RCC 7860 (cell line): ENCODE measurements around the gene PCOLCE2.

ENCODE experiments used
- DNase-seq: peaks from one replicate; pipeline ENCODE4 v3.0.0-alpha.2; 2015; ENCODE audit warnings: low spot score
- FAIRE-seq: peaks from 2 replicates; lab custom pipeline; 2012; peaks lifted over from hg19 to GRCh38; lab: Jason Lieb, UNC

Gene PCOLCE2

DNA sequence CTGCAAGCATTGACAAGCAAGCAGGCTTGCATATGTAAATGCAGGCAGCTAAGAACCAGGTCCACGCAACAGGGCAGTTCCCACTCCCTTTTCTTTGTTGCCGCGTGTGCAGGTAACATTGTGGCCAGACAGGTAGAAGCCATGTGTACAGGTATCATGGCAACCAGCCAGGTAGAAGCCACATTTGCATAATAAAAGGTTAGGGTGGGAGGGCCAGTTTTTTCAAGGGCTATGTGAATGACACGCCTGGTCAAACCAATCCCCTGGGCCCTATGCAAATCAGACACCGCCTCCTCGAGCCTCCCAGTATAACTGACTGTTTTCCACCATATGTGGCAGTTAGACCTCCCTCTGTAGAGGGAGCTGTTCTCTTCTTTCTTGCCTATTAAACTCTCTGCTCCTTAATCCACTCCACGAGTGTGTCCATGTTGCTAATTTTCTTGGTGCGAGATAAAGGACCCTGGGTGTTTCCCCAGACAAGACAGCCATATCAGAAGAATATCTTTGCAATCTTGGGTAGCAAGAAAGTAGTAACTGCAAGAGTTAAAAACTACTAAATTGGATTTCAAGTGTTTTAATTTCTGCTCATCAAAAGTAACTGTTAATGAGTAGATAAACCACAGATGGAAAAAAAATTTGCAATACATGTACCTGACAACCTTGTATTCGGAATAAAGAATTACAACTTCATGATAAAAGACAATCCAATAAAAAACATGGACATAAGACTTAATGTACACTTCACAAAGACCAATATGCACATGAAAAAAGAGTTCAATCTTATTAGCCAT is 21.8 kb downstream of the PCOLCE2 start:
- no peak for DNase-seq

DNA sequence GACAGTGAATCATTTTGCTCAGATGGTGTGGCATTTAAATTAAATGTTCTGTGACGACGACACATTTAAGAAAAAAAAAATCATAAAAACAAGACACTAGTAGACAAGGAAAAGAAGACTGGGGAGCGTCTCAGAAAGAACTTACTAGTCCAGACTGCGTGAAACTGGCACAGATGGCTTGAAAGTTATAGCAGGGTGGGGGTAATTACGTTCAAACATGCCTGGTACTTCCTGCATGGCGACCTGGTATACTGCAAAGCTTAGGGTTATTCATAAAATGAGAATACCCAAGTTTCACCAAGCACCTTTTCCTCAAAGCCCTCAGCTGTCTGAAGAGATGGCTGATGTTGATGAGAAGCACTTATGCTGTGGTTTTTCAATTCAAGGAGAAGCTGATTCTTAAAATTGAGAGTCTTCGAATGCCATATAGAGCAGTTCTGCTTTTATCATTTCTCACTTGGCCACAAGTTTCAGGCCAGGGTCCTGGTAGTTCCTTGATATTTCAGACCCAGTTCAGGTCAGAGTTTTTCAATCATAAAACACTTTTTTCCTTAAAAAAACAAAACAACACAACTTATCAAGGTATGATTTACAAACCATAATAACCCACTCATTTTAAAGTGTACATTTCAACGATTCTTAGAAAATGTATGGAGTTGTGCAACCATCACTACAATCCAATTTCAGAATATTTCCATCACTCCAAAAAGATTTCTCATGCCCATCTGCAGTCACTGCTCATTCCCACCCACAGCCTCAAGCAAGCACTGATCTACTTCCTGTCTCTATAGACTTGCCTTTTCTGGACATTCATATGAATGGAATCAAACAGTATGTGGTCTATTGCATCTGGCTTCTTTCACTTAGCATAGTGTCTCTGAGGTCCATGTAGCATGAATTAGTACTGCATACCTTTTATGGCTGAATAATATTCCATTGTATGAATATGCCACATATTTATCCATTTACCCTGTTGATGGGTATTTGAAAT is 24.7 kb downstream of the PCOLCE2 start:
- no peak for FAIRE-seq
- no peak for DNase-seq

More for the DNA sequence above, 21.8 kb downstream of the PCOLCE2 start:
- no peak for FAIRE-seq

DNA sequence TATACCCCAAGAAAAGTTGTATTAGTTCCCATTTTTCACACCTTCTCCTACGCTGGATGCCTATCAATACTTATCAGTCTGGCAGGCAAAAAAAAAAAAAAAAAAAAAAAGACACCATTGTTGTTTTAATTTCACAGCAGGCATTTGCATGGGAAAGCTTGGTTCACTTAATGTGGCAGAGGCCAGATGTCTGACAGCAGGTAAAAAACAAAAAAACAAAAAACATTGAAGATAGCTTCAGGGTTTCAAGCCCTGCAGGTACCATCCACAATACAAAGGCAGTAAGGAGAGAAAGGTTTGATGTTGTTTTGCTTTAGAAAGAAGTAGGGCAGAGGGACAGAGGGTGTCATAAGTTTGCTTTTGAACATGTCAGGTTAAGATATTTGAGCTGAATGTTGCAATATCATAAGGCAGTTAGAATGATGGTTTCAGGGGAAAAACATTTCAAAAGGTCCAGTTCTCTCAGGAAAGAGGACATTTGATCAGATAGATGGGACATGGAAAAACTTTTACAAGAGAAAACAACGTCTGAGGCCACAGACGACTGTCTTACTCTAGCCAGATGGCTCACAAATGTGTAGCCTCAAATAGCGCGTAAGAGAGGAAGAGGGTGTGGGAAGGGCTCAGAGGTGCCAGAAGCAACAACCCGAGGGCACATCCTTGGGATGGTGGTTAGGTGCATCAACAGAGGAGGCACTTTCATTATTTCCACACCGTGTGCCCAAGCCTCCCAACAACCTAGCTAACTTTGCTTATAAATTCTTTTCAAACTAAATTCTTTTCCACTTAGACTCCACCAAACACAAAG is 25.7 kb downstream of the PCOLCE2 start:
- FAIRE-seq (no peak), DNase-seq (no peak)

DNA sequence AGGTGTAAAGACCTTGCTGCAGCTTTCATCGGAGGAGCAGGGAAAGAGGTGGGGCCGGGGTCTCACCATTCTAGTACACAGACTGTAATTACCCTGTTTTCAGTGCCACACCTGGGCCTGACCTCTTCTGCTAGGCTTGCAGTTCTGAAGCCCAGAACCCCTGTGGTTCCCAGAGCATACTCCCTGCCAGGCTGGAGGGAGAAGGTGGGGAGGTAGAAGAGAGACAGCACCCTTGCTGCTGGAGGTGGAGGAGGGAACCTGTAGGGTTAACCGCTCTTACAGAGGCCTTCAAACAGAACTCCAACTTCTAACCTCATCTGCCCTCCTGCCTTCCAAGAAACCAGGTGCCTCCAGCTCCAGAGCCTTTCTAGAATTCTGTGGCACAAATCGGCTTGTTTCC is 27.0 kb downstream of the PCOLCE2 start:
- FAIRE-seq (no peak), DNase-seq (no peak)

DNA sequence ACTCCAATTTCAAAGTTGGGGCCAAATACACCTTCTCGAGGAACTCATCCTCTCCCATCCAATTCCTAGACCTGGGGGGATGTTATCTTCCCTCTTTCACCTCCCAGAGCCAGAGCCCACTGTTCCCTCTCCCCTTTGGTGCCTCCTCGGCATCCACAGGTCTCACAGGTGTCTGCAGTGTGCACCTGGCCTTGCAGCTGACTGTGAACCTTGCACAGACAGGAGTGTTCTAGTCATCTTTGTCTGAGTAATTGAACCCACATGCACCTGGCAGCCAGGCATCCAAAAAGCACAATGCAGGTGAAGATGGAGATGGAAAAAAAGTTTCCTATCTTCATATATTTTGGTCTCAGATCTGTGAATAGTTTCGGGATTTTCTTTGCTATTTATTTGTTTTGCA is 30.8 kb downstream of the PCOLCE2 start:
- no peak for FAIRE-seq
- no peak for DNase-seq

DNA sequence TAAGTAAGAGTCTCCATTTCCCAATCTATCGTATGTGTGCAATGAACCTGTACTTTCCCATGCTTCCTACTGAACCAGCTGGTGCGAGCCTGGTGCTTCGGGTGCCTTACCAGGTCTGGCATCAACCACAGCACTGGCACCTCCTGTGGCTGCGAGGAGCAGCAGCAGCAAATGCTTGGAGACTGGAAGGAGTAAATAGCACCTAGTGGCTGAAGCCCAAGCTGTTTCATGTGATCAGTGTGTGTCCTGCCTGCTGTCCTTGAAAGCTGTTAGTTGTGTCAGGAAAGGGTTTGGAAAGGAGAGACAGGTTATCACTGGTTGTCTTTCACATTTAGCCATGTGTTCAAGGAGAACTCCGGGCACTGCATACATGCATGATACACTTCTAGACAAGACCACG is 31.8 kb downstream of the PCOLCE2 start:
- no peak for FAIRE-seq
- peak; percentile 45 for DNase-seq

DNA sequence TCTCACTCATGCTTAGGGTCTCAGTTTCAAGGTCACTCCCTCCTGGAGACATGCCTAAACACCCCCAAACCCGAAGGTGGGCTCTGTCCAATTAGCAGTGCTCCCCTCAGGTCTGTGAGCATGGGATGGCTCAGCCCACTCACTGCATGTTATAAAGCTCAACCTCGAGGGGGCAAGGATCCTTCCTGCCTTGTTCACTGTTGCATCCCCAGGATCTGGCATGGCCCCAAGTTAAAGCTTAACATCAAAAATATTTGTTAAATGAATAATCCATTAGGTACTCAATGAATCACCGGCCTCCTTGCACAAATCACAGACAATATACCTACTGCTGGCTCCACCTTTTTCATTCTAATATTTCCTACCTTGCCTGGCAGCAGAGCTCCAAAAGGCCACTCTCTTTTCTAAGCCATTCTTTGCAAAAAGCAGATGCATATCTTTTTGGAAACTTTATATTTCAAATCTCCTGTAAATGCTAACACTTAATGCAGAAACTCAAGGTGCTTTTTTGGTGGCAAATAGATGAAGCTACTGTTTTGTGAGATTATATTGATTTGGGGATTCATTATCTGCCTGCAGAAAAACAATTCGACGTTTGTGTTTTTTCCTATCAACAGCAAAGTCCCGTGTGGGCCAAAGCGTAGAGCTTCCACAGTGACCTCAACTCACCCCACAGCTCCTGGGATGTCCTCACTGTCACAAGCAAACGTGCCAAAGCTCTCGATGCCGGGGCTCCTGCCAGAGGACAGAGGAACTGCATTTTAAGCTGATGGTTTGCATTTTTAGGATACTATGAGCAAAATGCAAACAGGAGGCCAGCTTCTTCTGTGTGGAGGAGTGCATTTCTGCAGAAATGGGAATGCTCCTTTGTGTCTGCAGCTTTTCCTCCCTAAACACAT is 35.4 kb downstream of the PCOLCE2 start:
- DNase-seq: peak; percentile 92
- FAIRE-seq: peak; percentile 95

DNA sequence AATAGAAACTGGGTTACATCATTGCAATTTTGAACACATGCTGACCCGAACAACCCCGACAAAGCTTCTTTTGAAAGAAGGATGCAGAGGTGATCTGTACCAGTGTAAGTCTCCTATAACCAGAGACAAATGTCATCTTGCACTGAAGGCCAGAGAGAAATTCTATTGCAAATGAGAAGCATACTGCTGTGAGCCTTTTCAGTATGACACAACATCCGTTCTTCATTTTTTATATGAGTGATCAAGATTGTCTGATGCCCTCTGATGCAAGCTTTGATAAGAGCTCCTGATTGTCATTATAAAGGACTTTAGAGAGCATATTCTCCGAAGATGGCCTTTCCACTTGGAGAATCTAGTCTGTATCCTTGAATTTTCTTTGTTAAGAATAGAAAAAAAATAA is 36.9 kb downstream of the PCOLCE2 start:
- FAIRE-seq (no peak), DNase-seq (peak; percentile 29)

DNA sequence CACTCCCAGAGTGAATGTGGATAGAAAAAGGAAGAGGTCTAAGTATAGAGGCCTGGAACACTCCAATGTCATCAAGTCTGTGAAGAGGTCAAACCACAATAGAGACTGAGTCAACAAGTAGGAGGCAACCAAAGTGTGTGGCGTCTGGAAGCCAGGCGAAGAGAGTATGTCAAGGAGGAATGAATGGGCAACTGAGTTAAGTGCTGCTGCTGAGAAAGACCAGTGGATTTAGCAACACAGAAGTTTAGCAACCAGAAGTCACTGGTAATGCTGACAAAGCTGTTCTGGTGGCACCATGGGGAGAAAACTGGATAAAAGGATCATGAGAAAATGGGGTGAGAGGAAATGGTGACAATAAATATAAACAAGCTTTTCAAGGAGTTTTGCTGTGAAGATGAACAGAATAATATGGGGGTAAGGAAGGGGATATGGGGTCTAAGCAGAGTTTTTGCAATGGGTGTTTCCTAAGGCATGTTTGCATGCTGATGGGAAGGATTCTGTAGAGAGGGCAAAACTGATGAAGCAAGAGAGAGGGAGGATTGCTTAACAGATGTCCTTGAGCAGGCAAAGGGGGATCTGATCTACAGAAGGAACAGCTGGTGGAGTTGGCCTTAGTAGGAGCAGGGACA is 38.4 kb downstream of the PCOLCE2 start:
- FAIRE-seq (peak; percentile 98), DNase-seq (peak; percentile 97)

DNA sequence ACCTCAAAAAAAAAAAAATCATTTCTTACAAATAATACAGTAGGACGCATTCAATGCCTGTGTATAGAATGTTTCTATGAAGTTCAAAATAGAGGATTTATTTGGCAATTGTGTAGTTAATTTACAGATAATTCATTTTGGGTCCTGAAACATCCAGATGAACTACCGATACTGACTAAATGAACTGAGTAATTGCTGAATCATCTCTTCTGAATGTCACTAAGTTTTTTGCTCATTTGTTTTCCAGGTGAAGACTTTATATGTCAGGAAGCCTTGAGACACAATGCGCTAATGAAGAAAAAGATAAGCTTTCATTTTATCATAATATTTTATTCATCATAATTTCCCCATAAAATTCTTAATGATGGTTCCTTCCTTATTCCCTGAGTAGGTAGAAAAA is 39.7 kb downstream of the PCOLCE2 start:
- no peak for DNase-seq
- no peak for FAIRE-seq

DNA sequence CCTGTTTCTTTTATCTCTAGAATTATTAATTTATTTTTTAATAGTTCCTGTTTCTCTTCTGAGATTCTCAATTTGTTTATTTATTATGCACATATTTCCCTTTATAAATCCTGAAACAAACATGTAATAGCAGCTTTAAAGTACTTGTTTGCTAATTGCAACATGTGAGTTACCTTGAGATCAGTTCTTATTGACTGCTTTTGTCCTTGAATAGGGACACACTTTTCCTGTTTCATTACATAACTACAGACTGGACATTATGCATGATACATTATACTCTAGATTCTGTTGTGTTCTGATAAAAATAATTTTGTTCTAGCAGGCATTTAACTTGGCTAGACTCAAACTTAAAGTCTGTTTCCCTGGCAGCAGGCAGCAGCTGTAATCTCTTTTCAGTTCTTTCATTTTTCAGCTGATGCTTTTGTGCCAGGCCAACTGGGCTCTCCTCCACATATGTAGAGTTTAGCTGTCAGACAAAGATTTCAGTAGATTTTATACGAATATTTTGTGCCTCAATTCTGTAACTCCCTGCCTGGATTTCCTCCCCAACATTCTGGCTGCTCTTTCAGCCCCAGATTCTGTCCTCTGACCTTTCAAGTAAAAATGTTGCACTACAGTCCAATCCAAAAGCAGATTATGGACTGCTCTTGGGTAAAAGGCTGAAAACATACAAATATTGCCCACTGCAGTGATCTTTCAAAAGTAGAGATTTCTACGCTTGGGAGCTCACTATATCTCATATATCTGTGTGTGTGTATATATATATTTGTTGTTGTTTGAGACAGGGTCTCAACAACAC is 41.9 kb downstream of the PCOLCE2 start:
- FAIRE-seq (no peak), DNase-seq (no peak)

DNA sequence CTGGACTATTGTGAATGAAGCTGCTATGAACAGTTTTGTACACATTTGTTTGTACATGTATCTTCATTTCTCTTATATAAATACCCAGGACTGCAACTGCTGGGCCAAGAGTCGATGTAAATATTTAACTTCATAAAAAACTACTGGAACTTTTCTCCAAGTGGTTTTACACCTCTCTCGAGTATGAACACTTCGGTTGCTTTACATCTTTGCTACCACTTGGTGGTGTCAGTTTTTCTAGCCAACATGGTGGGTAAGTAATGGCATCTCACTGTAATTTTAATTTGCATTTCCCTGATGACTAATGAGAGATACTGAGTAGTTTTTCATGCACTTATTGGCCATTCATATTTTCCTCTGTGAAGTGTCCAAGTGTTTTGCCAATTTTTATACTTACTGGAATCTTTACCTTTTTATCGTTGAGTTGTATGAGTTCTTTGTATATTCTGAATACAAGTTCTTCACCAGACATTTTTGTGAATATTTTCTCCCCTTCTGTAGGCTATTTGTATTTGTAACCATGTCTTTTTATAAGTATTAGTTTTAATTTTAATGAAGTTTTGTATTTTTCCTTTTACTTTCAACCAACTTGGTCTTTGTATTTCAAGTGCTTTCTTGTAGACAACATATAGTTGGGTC is 44.4 kb downstream of the PCOLCE2 start:
- FAIRE-seq: peak; percentile 77
- DNase-seq: peak; percentile 13

DNA sequence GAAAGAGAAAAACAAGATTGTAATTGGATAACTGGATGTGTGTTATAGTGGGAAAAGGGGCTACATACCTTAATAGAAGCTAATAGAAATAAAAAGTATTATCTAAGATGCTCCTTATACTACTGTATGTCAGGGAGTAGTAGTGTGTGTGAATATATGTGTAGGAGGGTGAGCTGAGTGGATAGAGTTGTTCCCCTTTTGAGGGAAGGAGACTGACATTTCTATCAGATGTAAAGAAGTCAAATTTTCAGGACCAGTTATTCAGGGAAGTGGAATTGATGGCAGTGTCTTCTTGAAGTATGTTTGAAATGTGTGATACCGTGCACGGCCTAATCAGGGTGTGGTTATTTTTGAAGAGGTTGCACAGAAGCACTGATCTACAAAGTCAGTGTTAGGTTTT is 49.1 kb downstream of the PCOLCE2 start:
- no peak for DNase-seq
- FAIRE-seq: no peak

DNA sequence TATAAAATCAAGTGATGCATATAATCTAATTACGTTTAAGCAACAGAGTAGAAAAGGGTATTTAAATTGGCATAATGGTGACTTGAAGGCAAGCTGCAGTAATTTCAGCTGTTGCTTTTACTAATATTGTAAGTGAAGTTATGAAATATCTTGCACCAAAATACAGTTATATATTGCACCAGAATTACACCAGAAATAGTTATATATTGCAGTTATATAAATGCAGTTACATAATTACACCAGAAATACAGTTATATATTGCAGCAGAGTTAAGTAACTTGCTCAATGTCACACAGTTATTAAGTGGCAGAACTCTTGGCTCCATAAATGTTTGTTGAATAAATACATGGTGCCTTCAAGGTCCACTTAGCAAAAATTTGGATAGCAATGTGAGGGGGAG is 51.4 kb downstream of the PCOLCE2 start:
- no peak for DNase-seq
- no peak for FAIRE-seq

DNA sequence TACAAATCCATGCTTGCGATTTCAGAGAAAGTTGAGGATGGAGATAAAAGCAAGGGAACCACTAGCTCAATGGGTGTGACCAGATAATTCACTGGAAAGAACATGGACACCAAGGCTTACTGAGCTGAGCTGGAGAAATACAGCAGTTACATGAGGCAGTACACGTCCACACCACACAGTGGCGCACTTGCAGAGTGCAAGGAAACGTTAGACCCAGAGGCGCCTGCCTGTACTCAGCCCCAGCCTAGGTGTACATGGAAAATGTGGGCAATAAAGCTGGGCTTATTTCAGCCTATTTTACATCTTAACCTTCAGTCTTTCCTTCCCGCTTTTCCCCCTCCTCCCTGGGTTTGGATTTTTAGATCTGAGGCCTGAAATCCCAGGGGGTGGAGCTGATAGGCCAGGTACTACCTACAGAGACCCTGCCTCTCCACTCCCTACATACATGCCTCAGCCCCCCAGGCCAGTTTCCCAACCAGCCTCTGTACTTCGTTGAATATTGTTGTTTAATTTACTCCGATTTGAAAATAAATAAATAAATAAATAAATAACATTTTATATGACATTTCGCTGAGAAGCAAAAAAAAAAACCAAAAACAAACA is 60.1 kb downstream of the PCOLCE2 start:
- DNase-seq: peak; percentile 69
- peak; percentile 69 for FAIRE-seq

DNA sequence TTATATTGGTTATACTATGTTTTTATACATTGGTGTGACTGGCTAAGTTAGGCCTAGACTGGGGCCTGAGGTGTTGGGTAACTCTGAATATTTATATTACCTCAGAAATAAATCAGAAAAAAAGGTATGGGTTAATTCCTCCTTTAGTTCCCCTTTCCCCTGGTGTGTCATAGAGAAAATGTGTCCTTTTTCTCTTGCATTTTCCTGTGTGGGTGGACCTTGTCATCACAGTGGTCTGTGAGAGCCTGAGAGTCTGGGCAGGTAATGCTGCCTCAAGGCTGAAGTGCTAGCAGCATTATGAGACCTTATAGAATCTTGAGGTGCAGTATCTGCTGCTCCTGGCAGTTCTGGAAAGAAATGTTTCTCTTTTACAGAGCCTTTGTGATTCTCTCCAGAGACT is 69.7 kb downstream of the PCOLCE2 start:
- FAIRE-seq (no peak), DNase-seq (no peak)

DNA sequence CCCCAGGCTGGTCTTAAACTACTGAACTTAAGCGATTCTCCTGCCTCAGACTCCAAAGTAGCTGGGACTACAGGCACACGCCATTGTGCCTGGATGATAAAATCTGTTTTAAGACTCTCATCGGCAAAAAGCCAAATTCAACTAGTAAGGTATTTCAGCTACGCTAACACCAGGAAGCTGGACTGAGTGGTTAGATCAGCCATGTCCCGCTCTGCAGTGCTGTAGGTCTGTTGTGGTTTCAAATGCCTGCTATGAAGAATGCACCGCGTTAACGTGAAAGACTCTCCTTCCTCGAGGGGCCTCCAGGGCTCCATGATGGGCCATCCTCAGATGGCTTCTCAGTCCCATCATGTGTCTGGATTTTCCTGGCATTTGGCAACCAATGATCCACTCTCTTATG is 70.2 kb downstream of the PCOLCE2 start:
- DNase-seq: no peak
- FAIRE-seq: no peak

DNA sequence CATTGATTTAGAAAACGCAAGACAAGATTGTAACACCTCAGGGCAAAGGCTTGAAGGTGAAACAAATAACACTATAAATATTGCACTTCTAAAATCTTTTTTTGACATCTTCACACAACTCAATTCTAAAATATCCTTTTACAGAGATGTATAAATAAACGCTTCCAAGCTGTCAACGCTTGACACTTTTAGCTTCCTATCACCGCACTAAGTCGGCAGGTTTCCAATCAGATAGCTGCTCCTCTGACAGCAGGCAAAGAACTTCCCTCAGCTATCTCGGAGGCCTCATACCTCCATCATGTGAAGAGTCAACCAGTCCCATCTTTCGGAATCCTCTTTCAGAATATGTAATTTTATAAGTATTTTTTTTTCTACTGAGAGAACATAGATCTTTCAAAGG is 71.0 kb downstream of the PCOLCE2 start:
- no peak for FAIRE-seq
- DNase-seq: no peak
